Globus pallidus (tissue), 1 donor: ENCODE data around the gene NCF2.

Source experiments
- DNase-seq: peaks from one replicate; pipeline ENCODE4 v3.0.0-alpha.2; 2015; ENCODE audit warnings: low spot score

Gene NCF2

DNA sequence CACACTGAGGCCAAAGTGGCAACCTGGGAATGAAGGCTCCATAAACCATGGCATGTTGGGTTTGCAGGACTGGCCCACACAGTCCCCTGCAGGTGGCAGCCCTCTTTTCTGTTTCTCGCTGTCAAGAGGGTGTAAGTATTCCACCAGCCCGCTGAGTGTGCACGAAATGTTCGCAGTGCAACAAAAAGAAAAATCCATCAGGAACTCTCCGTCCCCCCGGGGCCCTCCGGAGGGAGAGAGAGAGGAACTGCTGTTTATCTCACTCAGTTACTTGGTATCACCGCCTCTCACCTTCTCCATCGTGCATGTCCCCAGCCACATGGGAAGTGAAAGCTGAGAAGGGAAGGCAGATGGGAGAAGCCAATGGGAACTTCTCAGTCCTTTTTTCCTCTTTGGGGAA is 38.3 kb downstream of the NCF2 start:
- DNase-seq: no peak

DNA sequence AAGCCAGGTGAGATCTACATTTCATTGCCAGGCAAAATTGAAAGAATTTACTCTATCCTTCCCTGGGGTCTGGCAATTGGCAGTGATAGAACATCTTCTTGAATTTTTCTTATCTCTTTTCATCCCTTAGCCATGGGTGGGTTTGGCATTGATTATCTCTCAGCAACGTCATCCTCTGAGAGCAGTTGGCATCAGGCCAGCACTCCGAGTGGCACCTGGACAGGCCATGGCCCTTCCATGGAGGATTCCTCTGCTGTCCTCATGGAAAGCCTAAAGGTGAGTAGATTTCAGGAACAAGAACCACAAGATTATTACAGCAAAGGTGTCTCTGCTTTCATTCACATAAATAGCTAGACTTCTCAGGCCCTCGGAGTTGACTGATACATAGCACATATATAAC is 39.3 kb downstream of the NCF2 start:
- DNase-seq: no peak

DNA sequence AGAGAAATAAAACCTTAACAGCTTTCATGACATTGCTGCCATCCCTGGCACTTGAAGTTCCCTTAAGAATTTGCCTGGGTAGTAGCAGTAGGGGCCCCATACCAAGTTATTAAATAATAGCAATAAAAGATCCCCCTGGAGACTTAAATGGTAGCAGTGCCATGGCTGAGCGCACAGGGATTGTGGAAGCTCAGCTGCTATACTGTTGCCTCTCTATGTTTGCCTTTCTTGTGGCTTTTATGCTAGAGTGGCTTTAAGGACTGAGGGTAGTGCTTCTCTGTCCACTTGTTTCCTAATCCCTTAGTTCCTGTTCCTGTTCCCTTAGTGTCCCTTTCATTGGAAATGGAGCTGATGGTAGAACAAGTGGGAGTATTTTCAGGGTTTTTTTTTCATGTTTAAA is 42.1 kb downstream of the NCF2 start:
- no peak for DNase-seq

DNA sequence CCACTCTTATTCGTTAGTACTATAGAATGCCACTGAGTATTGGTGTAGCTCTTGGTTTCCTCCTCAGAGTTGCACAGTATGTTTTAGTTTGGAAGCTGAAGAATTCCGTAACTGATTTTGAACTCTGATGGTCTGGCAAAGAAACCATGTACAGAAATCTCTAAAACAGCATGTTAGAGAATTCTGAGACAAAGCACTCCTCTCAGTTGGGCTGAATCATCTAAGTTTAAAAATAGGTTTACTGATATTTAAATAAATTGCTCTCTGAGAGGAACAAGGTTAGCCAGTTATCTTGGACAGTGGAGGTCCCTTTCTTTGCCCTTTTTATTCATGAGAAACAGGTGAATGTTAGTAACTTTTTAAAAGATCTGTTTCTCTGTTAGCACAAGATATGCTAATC is 43.8 kb downstream of the NCF2 start:
- no peak for DNase-seq

DNA sequence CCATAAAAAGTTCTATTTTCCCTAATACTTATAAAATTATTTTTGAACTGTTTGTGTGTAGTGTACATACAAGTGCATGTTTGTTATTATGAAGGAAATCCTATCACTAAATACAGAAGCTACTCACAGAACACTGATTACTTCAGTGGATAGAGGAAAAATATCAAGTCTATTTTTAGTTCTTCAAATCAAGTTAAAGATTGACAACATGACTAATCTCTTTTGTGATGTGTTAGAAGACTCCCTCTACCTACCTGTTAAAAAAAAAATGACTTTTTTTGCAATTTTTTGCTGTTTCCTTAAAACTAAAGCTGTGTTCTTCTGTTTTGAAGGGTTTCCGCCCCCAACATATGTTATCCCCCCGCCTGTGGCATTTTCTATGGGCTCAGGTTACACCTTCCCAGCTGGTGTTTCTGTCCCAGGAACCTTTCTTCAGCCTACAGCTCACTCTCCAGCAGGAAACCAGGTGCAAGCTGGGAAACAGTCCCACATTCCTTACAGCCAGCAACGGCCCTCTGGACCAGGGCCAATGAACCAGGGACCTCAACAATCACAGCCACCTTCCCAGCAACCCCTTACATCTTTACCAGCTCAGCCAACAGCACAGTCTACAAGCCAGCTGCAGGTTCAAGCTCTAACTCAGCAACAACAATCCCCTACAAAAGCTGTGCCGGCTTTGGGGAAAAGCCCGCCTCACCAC is 45.5 kb downstream of the NCF2 start:
- DNase-seq: no peak

DNA sequence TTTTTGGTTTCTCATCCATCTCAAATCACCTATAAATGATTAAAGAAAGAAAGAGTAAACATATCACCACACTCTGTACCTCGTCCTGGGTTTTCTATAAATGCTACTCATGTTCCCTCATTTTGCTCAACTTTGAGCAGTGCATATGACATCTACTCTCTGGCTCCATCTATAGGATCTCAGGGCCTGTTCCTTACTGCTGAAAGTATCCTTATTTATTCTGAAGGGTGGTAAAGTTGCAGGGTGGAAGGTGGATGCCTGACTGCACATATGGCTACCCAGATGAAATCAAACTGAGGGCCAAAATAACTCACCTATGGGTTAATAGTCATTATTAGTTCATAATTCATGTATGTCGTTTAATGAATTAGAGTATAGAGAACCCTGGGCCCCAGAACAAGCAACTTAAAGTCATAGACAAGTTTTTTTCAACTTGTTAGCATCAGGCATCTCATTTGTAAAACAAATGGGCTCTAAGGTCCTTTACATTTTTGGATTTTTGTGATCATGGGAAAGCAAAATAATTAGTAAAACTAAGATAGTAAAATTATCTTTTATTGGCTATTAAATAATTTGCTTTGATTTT is 46.5 kb downstream of the NCF2 start:
- peak; percentile 64 for DNase-seq

DNA sequence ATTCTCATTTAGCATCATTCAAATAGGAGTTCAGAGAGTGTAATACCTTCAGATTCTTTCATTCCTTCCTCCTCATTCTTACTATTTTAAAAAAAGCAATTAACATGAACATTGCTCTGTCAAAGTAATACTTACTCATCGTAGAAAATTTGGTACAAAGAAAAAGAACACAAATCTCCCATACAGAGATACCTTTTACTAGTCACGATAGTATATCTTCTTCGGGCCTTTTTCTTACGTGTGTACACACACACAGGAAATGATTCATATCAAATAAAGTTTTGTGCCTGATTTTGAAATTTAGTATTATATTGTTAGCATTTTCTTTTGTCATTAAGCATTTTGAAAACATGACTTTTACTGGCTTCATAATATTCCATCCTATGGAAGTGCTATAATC is 52.9 kb downstream of the NCF2 start:
- DNase-seq: no peak

DNA sequence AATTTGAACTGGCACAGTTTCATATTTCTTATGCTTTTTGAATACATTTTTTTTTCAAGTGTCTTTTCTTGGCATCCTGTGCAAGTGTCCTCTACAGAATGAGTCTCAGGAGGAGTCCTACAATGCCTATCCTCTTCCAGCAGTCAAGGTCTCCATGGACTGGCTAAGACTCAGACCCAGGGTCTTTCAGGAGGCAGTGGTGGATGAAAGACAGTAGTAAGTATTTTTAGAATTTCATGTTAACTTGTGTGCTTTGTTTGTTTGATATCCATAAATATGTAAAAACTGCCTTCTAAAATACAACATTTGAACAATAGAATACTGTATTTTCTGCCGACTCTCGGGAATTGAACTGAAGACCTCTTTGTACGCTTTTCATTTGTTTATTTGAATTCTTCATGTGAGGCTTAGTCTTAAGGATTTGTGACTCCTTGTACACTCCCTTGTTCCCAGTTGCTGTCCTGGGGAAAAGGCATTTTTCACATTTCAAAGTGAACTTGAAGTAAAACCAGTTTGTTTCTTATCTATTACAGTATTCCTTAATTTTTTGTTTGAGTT is 56.6 kb downstream of the NCF2 start:
- peak; percentile 9 for DNase-seq

DNA sequence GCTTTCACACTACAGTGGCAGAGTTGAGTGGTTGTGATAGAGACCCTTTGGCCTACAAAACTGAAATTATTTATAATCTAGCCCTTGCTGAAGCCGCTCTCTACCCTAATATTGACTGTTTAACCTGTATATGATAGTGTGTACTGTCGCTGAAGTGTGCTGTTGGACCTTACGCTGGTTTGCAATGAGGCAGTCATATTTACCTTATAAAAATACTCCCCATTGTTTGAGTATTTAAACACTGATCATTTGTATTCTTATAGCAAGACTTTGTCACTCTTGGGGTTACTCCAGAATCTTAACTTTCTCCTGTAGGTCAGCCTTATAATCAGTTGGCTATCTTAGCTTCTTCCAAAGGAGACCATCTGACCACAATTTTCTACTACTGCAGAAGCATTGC is 61.7 kb downstream of the NCF2 start:
- no peak for DNase-seq

DNA sequence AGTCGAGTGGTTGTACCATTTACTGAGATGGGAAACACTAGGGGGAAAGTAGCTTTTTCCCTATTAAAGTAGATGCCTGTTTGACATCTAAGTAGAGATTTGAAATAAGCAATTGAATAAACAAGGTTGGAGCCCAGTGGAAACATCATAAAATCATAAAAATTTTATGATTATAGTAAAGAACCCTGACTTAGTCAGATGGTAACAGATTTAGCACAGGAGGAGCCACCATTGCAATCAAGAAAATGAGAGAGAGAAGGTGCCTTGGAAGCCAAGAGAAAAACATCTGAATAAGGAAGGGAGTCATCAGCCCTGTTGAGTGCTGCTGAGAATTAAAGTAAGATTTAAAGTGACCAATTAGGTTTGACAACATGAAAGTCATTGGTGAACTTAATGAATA is 68.2 kb downstream of the NCF2 start:
- DNase-seq: no peak

DNA sequence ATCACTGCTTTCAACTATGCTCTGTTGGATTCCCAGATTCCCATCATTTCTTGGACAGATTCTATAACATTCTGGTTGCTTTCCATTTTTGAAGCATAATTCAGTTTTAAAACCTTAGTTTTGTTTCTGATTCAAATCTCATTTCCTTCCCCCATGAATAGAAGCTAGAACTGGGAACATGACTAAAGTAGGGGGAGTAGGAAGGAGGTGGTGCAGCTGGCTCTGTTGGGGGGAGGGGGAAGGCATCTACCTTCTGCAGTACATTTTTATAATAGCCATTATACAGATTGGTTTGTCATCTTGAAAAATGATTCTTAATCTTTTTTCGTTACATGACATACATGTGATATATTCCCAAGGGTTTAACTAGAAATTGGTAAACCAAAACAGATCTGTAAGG is 69.9 kb downstream of the NCF2 start:
- no peak for DNase-seq

DNA sequence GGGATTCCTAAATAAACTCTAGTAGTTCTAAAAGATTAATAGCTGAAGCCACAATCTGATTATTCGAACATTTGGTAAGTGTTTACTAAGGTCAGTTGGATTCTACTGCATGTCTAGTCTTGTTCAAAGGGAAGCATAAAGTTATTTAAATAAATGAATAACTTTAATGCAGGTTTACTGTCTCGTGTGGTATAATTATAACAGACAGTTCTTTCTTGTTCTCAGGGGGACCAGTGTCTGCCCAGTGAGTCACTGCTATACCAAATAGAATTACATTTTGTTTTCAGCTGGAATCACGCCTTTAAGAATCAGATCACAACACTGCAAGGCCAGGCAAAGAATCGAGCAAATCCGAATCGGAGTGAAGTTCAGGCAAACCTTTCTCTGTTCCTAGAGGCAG is 72.9 kb downstream of the NCF2 start:
- DNase-seq: peak; percentile 18

DNA sequence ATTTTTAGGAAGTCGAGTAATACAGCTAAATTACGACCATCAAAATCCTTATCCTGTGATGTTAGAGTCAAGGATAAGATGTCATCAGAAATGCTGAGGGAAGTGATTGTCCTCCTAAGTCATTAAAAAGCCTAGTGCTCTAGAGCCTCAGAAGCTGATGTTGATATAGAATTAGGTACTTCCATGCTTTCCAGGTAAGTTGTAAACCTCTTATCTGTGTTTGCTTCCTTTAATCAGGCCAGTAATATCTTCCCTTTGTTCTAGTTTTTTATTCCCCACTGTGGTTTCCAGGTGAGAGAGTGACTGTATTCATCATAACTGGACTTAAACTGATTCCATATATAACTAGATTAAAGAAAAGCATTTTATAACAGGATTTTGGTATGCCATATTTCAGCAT is 73.5 kb downstream of the NCF2 start:
- DNase-seq: no peak

DNA sequence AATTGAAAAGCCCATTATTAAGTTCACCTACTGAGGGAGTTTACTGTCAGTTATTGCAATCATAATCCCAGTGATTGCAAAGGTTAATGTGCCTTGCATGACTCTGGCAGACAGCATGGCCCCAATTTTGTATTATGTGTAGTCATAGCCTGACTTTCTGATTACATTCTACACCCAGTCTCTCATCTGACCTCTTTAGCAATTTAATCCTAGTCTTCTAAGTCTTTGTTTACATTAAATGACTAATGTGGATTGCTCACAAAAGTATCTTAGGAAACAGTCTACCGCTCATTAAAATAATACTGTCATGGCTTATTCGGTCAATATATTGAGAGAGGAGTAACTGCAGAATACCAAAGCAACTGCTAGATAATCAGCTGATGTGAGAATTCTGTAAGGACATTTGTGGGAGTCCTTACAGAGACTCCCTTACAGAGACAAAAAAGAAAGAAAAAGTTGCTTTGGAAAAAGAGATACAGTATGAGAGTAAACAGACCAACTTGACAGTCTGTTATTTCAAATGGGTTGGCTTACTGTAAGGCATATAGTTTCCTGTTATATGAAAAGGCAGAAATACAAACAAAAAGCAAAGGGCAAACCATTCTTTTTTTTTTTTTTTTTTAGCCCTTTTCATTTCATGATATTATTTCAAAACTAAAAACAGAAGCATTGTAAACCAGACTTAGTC is 75.1 kb downstream of the NCF2 start:
- DNase-seq: no peak

DNA sequence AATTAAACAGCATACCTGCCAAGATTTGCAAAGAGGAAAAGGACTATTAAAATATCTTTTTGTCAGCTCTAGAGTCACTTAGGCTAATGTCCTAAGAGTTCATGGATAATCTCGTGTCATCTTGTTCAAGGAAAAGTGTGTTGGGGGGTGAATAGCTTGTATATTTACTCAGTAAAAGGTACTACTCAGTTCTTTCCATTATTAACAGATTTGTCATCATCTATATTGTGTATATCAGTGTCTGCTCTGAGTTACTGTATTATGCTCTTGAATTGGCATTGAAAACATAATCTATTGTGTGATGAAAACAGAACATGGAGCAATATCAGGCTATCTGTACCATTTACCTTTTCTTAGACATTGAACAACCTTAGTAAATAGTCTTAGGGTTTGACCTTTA is 76.0 kb downstream of the NCF2 start:
- no peak for DNase-seq

DNA sequence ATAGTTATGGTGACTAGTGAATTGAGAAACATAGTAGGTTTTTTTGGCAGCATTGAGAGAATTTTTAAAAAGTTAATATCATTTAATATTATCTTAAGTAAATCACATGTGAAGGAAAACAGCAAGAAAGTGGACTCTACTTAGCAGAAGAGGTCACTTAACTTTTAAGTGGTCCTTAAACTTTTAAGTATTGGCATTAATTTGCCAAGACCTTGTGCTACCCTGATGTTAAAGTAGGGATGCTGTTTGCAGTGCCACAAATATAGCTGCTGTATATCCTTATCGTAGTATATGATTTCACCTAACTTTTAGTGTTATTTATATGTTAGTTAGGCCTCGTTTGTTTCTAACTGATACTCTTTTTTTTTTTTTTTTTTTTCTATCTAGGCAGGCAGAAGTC is 77.8 kb downstream of the NCF2 start:
- no peak for DNase-seq

DNA sequence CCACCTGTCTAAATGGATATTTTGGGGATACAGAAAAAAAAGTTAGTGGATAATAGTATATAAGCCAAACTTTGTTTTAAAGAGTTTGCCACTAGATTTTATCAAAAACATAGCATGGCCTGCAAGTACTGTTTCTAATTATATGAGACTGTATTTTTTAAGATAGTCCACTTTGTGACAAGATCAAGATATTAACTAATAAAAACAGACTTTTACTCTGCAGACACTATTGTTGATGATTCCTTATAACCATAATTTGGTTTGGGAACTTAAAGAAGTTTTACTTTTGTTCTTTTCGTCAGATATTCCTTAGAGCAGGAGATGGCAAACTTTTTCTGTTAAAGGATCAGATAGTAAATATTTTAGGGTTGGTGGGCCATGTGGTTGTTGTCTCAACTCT is 81.6 kb downstream of the NCF2 start:
- DNase-seq: no peak

DNA sequence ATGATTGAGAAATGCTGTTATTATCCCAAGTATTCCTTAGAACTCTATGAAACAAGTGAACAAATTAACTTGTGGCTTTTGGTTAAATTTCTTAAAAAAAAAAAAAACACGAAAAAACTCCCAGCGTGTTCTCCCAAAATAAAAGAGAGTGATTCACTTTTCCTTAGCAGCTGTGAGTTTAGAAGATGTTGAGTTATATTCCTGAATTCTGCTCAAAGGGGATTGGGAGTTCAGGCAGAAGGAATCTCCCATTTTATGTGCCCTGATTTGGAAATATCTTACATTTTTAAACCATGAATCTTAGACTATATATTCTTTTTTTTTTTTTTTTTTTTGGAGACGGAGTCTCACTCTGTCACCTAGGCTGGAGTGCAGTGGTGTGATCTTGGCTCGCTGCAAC is 83.7 kb downstream of the NCF2 start:
- DNase-seq: no peak
